Fibroblast of the conjunctiva (primary cell): ENCODE results near the gene TBX15.
"Not testable (repeated sequence)": the region's sequence is repeated elsewhere in the genome, so short reads cannot be mapped to it uniquely, and the experiment has no call there.

ENCODE experiments used
- DNase-seq: peaks from one replicate; pipeline ENCODE4 v3.0.0-alpha.2; 2010; ENCODE audit warnings: low read depth

TBX15 gene

GRCh38 chr1:118926261-118926660 lies 61.9 kb downstream of the TBX15 start:
- no peak for DNase-seq

GRCh38 chr1:118925651-118926050 lies 62.5 kb downstream of the TBX15 start:
- no peak for DNase-seq

GRCh38 chr1:118923319-118923718 lies 64.8 kb downstream of the TBX15 start:
- DNase-seq = no peak

GRCh38 chr1:118921994-118922393 lies 66.1 kb downstream of the TBX15 start:
- no peak for DNase-seq

GRCh38 chr1:118920124-118920717 lies 67.9 kb downstream of the TBX15 start:
- DNase-seq = no peak

GRCh38 chr1:118918940-118919259 lies 69.2 kb downstream of the TBX15 start:
- no peak for DNase-seq

GRCh38 chr1:118918230-118918939 lies 69.8 kb downstream of the TBX15 start:
- no peak for DNase-seq

GRCh38 chr1:118916346-118916745 lies 71.8 kb downstream of the TBX15 start:
- DNase-seq = not testable (repeated sequence)

GRCh38 chr1:118914379-118915161 lies 73.6 kb downstream of the TBX15 start:
- DNase-seq = no peak

- no peak for DNase-seq
Measured at GRCh38 chr1:118913818-118914217, 74.3 kb downstream of the TBX15 start.

- DNase-seq = no peak
Measured at GRCh38 chr1:118912574-118912973, 75.6 kb downstream of the TBX15 start.

GRCh38 chr1:118911571-118911970 lies 76.6 kb downstream of the TBX15 start:
- no peak for DNase-seq

GRCh38 chr1:118907466-118907865 lies 80.7 kb downstream of the TBX15 start:
- DNase-seq = no peak

GRCh38 chr1:118905671-118906070 lies 82.5 kb downstream of the TBX15 start:
- DNase-seq = no peak

GRCh38 chr1:118905196-118905595 lies 82.9 kb downstream of the TBX15 start:
- no peak for DNase-seq

- DNase-seq = peak; percentile 47
Measured at GRCh38 chr1:118902711-118903191, 85.4 kb downstream of the TBX15 start.

- no peak for DNase-seq
Measured at GRCh38 chr1:118902299-118902698, 85.8 kb downstream of the TBX15 start.

- DNase-seq = no peak
Measured at GRCh38 chr1:118900643-118901440, 87.3 kb downstream of the TBX15 start.

GRCh38 chr1:118899340-118899739 lies 88.8 kb downstream of the TBX15 start:
- no peak for DNase-seq

GRCh38 chr1:118898712-118899111 lies 89.4 kb downstream of the TBX15 start:
- DNase-seq = no peak

GRCh38 chr1:118896416-118896815 lies 91.7 kb downstream of the TBX15 start:
- no peak for DNase-seq

- DNase-seq = no peak
Measured at GRCh38 chr1:118894836-118895235, 93.3 kb downstream of the TBX15 start.
